ENCODE measurements around the gene NOC4L.

- no peak for TF ChIP-seq CTCF (IDR thresholded peaks at IDR 0.05)
- TF ChIP-seq ZFX (IDR thresholded peaks at IDR 0.05; ENCODE audit: borderline replicate concordance), result no peak
Observed at GRCh38 chr12:132095520-132096409, 48.5 kb upstream of the NOC4L start.
